Muscle of arm (tissue), 12 donors: ENCODE results near the gene NDUFA3. TPM values are rescaled to one million over a fixed set of nuclear protein-coding genes. Genes with fewer than 3 reads are reported as not detected.

ENCODE experiments used
- DNase-seq: peaks from one replicate; pipeline ENCODE4 v3.0.0-alpha.2; 2013
- polyA plus RNA-seq, 12 donors: library from polyadenylated mRNA; unstranded; fragments of 120-200 nt; gene quantifications; one replicate each; pipeline ENCODE4 v1.2.1, GENCODE V29; 2013; ENCODE audit not compliant: insufficient read length in 12 of 12

Gene NDUFA3
- polyA plus RNA-seq, 12 donors, result 80.2 to 127 (median 95.8) TPM; not detected in 1

DNA sequence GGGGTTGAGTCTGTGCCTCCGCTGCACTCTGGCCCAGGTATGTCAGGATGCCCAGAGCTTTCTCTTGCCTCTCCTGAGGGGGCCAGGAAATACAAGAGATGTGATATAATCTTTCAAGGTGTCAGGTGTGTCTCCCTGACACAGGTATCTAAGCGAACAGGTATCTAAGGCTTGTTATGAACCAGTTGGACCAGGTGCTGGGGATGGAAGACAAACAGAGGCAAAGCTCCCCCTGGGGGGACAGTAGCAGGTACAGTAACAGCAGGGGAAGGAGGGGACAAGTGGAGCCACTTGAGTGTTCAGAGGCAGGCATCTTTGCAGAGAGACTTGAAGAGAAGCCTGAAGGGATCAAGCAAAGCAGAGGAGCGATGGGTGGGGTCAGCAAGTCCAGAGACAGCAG is 54.3 kb downstream of the NDUFA3 start:
- DNase-seq, result no peak

Other genes with a start within 250 kb of the NDUFA3 start
- 1,000 to 10,000 TPM in 1 of 12 donors, 100 to 1,000 TPM in 11; 129 to 1,426 (median 184) TPM for gene MYADM, start 235.0 kb upstream of the NDUFA3 start, polyA plus RNA-seq
- 1 to 10 TPM in 2 of 12 donors, under 1 TPM in 6, not detected in 4; 0.09 to 4.5 (median 0.21) TPM for gene PRKCG, start 220.7 kb upstream of the NDUFA3 start, polyA plus RNA-seq
- under 1 TPM in 10 of 12 donors, not detected in 2; 0.14 to 0.34 (median 0.29) TPM for gene CACNG7, start 193.6 kb upstream of the NDUFA3 start, polyA plus RNA-seq
- 1 to 10 TPM in 3 of 12 donors, under 1 TPM in 7, not detected in 2; 0.29 to 1.4 (median 0.72) TPM for gene CACNG8, start 139.9 kb upstream of the NDUFA3 start, polyA plus RNA-seq
- 10 to 100 TPM in 11 of 12 donors, not detected in 1; 11.9 to 53.5 (median 26.8) TPM for gene CACNG6, start 111.2 kb upstream of the NDUFA3 start, polyA plus RNA-seq
- under 1 TPM in 3 of 12 donors, not detected in 9; 0.34 to 0.77 (median 0.37) TPM for gene VSTM1, start 39.0 kb upstream of the NDUFA3 start, polyA plus RNA-seq
- under 1 TPM in 2 of 12 donors, not detected in 10; 0.19 to 0.23 TPM for gene TARM1, start 21.5 kb upstream of the NDUFA3 start, polyA plus RNA-seq
- 1 to 10 TPM in 1 of 12 donors, under 1 TPM in 8, not detected in 3; 0.09 to 1.5 (median 0.32) TPM for gene OSCAR, start 2.1 kb upstream of the NDUFA3 start, polyA plus RNA-seq
- gene TFPT, start 12.8 kb downstream of the NDUFA3 start, polyA plus RNA-seq, result 10 to 100 TPM in 11 of 12 donors, not detected in 1; 10.6 to 16.6 (median 12.5) TPM
- gene PRPF31, start 12.9 kb downstream of the NDUFA3 start, polyA plus RNA-seq, result 10 to 100 TPM in 11 of 12 donors, not detected in 1; 40.3 to 64.0 (median 43.6) TPM
- 100 to 1,000 TPM in 1 of 12 donors, 10 to 100 TPM in 11; 29.8 to 595 (median 38.1) TPM for gene CNOT3, start 34.9 kb downstream of the NDUFA3 start, polyA plus RNA-seq
- 10 to 100 TPM in 2 of 12 donors, 1 to 10 TPM in 9, not detected in 1; 6.1 to 11.9 (median 7.3) TPM for gene LENG1, start 56.9 kb downstream of the NDUFA3 start, polyA plus RNA-seq
- gene TMC4, start 70.3 kb downstream of the NDUFA3 start, polyA plus RNA-seq, result 10 to 100 TPM in 1 of 12 donors, 1 to 10 TPM in 10, not detected in 1; 1.6 to 35.1 (median 3.5) TPM
- 10 to 100 TPM in 11 of 12 donors, not detected in 1; 17.0 to 85.5 (median 27.2) TPM for gene MBOAT7, start 86.7 kb downstream of the NDUFA3 start, polyA plus RNA-seq
- gene TSEN34, start 88.5 kb downstream of the NDUFA3 start, polyA plus RNA-seq, result 10 to 100 TPM in 11 of 12 donors, not detected in 1; 21.8 to 51.7 (median 29.9) TPM
- 1,000 to 10,000 TPM; 1,267 to 2,301 (median 1,915) TPM for gene RPS9, start 98.0 kb downstream of the NDUFA3 start, polyA plus RNA-seq
- gene LILRB3, start 120.2 kb downstream of the NDUFA3 start, polyA plus RNA-seq, result 1 to 10 TPM in 10 of 12 donors, not detected in 2; 1.2 to 4.1 (median 2.4) TPM
- 1 to 10 TPM in 9 of 12 donors, under 1 TPM in 1, not detected in 2; 0.95 to 2.4 (median 1.7) TPM for gene LILRA6, start 139.9 kb downstream of the NDUFA3 start, polyA plus RNA-seq
- gene LILRB5, start 154.4 kb downstream of the NDUFA3 start, polyA plus RNA-seq, result 10 to 100 TPM in 2 of 12 donors, 1 to 10 TPM in 9, not detected in 1; 5.5 to 10.6 (median 8.5) TPM
- 1 to 10 TPM in 10 of 12 donors, not detected in 2; 1.4 to 3.8 (median 1.8) TPM for gene LILRB2, start 178.3 kb downstream of the NDUFA3 start, polyA plus RNA-seq
- gene LILRA5, start 210.3 kb downstream of the NDUFA3 start, polyA plus RNA-seq, result 1 to 10 TPM in 1 of 12 donors, under 1 TPM in 9, not detected in 2; 0.31 to 1.2 (median 0.57) TPM
- under 1 TPM in 2 of 12 donors, not detected in 10; 0.11 to 0.63 TPM for gene LILRA4, start 236.3 kb downstream of the NDUFA3 start, polyA plus RNA-seq